Loucy (cell line): ENCODE data around the gene PER2.

Experiments
- EZH2phosphoT487 ChIP-seq: fragments of 200-600 bp; IDR thresholded peaks from 2 replicates; pipeline ENCODE4 v1.6.1; 2018; ENCODE audit warnings: antibody characterized with exemption, mild to moderate bottlenecking, moderate library complexity, borderline replicate concordance
- TF ChIP-seq, protein P1 (sequence below): fragments of 200-600 bp; sonication (generic); conservative IDR thresholded peaks from 2 replicates; pipeline ENCODE4 v1.5.1; 2014; ENCODE audit warnings: mild to moderate bottlenecking, antibody characterized with exemption, low read length

DNA sequence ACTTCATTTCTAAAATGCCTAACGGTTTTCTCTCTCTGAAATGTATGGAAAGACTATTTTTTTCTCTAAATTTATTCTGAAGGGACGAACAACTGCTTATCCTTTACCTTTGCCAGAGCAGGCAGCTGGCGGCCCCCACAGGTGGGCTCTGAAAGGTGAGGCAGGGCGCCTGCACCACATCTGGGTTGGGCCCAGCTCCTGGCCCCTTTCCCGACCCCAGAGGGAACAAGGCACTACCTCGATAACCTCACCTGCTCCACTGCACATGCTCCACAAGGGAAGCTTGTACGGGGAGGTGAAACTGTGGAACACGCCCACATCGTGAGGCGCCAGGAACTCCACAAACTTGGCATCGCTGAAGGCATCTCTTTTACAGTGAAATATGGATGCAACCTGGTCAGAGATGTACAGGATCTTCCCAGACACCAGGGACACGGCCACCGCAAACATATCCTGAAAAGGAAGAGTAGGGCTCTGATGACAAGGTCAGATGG is 17.3 kb downstream of the PER2 start:
- TF ChIP-seq, protein P1, sequence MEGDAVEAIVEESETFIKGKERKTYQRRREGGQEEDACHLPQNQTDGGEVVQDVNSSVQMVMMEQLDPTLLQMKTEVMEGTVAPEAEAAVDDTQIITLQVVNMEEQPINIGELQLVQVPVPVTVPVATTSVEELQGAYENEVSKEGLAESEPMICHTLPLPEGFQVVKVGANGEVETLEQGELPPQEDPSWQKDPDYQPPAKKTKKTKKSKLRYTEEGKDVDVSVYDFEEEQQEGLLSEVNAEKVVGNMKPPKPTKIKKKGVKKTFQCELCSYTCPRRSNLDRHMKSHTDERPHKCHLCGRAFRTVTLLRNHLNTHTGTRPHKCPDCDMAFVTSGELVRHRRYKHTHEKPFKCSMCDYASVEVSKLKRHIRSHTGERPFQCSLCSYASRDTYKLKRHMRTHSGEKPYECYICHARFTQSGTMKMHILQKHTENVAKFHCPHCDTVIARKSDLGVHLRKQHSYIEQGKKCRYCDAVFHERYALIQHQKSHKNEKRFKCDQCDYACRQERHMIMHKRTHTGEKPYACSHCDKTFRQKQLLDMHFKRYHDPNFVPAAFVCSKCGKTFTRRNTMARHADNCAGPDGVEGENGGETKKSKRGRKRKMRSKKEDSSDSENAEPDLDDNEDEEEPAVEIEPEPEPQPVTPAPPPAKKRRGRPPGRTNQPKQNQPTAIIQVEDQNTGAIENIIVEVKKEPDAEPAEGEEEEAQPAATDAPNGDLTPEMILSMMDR: no peak
- TF ChIP-seq EZH2phosphoT487: no peak
